Effector memory CD8-positive, alpha-beta T cell (primary cell): ENCODE measurements around the gene ANKRD24.
"Not testable (repeated sequence)": the region's sequence is repeated elsewhere in the genome, so short reads cannot be mapped to it uniquely, and the experiment has no call there.

Source experiments
- ATAC-seq: fragments of 150-1000 bp; cut with Tn5 transposase; replicated peaks from 2 replicates; pipeline ENCODE4 v1.10.0; 2021; ENCODE audit warnings: mild to moderate bottlenecking, moderate library complexity
- DNase-seq, 3 experiments: peaks; one replicate each; pipeline ENCODE4 v3.0.0; 2021
- H3K27ac Mint-ChIP-seq, 2 donors: one replicate each; pipeline ENCODE4 v1.8.0; 2022; ENCODE audit warnings: mild to moderate bottlenecking in 2 of 2, mixed read lengths in 2 of 2, moderate library complexity in 2 of 2
- H3K27me3 Mint-ChIP-seq, 2 donors: one replicate each; pipeline ENCODE4 v1.8.0; 2022; ENCODE audit warnings: mixed read lengths in 2 of 2
- H3K36me3 Mint-ChIP-seq: one replicate; pipeline ENCODE4 v1.8.0; 2022; ENCODE audit warnings: mild to moderate bottlenecking, moderate library complexity, mixed read lengths; ENCODE audit not compliant: insufficient read depth
- H3K4me1 Mint-ChIP-seq, 2 donors: one replicate each; pipeline ENCODE4 v1.8.0; 2022; ENCODE audit warnings: low read depth in 2 of 2, mixed read lengths in 2 of 2
- H3K4me3 Mint-ChIP-seq, 2 donors: one replicate each; pipeline ENCODE4 v1.8.0; 2022; ENCODE audit warnings: mild to moderate bottlenecking in 2 of 2, mixed read lengths in 2 of 2, moderate library complexity in 2 of 2
- H3K9me3 Mint-ChIP-seq, 2 donors: one replicate each; pipeline ENCODE4 v1.8.0; 2022; ENCODE audit warnings: mixed read lengths in 2 of 2

Gene ANKRD24

DNA sequence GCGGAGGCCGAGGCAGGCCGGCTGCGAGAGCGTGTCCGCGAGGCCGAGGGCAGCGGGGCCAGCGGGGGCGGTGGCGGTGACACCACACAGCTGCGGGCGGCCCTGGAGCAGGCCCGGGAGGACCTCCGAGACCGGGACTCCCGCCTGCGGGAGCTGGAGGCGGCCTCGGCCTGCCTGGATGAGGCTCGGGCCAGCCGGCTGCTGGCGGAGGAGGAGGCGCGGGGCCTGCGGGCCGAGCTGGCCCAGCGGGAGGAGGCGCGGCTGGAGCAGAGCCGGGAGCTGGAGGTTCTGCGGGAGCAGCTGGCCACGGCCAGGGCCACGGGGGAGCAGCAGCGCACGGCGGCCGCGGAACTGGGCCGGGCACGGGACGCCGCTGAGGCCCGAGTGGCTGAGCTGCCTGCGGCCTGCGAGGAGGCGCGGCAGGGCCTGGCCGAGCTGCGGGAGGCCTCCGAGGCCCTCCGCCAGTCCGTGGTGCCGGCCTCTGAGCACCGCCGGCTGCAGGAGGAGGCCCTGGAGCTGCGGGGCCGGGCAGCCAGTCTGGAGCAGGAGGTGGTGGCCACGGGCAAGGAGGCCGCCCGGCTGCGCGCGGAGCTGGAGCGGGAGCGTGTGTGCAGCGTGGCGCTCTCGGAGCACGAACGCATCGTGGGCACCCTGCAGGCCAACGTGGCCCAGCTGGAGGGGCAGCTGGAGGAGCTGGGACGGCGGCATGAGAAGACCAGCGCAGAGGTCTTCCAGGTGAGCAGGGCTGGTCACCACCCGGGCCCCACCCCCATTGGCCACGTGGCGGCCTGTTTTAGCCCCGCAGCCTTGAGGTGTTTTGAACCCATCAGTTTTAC is 35.2 kb downstream of the ANKRD24 start:
- H3K9me3 Mint-ChIP-seq = no peaks in the 10 kb centered on the region
- DNase-seq (no peak), ATAC-seq (no peak)
- no peaks in the 10 kb centered on the region for H3K36me3 Mint-ChIP-seq
- peaks cover 9 to 12% of the 10 kb centered on the region in 2 donors for H3K4me1 Mint-ChIP-seq
- peaks cover 0 to under 1% of the 10 kb centered on the region in 2 donors for H3K27me3 Mint-ChIP-seq
- no peak overlapping the region for H3K4me3 Mint-ChIP-seq
- H3K27ac Mint-ChIP-seq = no peak overlapping the region

DNA sequence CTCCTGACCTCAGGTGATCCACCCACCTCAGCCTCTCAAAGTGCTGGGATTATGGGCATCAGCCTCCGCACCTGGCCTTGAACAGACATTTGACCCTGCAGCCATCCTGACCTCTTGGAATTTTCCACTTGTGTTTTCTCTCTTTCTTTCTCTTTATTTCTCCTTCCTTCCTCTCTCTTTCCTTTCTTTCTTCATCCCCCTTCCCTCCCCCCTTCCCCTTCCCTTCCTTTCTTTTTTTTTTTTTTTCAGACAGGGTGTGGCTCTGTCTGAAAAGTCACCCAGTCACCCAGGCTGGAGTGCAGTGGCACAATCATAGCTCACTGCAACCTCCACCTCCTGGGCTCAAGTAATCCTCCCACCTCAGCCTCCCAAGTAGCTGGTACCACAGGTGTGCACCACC is 36.0 kb downstream of the ANKRD24 start:
- H3K4me1 Mint-ChIP-seq = peaks cover 9 to 12% of the 10 kb centered on the region in 2 donors
- not testable (repeated sequence) for H3K4me3 Mint-ChIP-seq, H3K36me3 Mint-ChIP-seq, ATAC-seq, H3K27me3 Mint-ChIP-seq, DNase-seq, H3K27ac Mint-ChIP-seq, H3K9me3 Mint-ChIP-seq

DNA sequence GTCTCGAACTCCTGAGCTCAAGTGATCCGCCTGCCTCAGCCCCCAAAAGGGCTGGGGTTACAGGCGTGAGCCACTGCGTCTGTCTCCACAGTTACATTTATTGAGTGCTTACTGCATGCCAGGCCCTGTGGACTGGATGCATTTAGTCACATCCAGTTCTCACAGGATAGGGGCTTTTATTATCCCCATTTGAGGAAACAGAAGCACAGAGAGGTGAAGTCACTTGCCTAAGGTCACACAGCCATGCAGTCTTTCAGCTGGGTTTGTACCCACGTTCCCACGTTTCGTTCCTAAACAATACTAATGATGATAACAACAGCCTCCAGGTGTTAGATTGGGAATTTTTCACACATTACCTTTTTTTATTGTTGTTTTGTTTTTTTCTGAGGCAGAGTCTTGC is 37.7 kb downstream of the ANKRD24 start:
- Mint-ChIP-seq H3K4me3 (no peak overlapping the region), H3K36me3 (no peaks in the 10 kb centered on the region), H3K27me3 (no peaks in the 10 kb centered on the region), H3K27ac (peak overlapping the region in 1 of 2 donors; percentile 35), H3K9me3 (no peaks in the 10 kb centered on the region), H3K4me1 (peaks cover 0 to under 1% of the 10 kb centered on the region in 2 donors)
- no peak for DNase-seq
- ATAC-seq = no peak

DNA sequence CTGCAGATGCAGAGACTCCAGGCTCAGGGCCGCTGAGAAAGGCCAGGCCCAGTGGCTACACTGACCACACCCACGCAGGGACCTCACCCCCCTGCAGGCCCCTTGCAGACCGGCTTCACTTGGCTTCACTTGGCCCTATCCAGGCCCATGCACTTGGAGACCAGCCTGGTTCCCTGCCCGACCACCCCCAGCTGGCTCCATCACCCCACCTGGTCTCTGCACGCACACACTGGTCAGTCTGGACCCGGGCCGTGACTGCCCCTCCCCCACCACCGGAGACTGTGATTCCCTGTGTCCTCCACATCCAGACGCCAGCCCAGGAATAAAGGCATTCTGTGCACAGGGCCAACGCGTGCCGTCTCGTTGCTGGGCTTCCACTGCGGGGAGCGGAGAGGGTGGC is 42.0 kb downstream of the ANKRD24 start:
- Mint-ChIP-seq H3K9me3 (no peaks in the 10 kb centered on the region), H3K4me3 (no peak overlapping the region)

DNA sequence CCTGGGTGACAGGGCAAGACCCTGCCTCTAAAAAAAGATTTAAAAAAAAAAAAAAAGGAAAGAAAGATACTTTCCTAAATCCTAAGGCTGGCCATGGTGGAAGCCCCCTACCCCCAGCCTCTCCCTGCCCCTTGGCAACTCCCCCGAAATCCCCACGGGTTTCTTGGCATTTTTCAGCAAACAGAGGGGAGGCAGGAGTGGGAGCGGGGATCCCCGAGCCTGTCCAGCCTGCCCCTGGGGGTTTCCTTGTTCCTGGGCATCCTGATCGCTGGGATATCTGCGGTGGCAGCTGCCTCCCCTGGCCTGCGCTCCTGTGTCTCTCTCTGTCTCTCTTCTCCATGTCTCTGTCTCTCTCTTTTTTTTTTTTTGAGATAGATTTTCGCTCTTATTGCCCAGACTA is 43.4 kb downstream of the ANKRD24 start:
- no peak for ATAC-seq
- H3K36me3 Mint-ChIP-seq = no peaks in the 10 kb centered on the region
- H3K4me3 Mint-ChIP-seq = no peak overlapping the region
- no peak overlapping the region for H3K27ac Mint-ChIP-seq
- H3K9me3 Mint-ChIP-seq = no peaks in the 10 kb centered on the region
- DNase-seq = no peak
- H3K27me3 Mint-ChIP-seq = peaks cover 0 to 7% of the 10 kb centered on the region in 2 donors
- H3K4me1 Mint-ChIP-seq = no peaks in the 10 kb centered on the region

More for the DNA sequence above, 42.0 kb downstream of the ANKRD24 start:
- ATAC-seq (no peak), DNase-seq (no peak)
- Mint-ChIP-seq H3K4me1 (no peaks in the 10 kb centered on the region), H3K27me3 (peaks cover 0 to 7% of the 10 kb centered on the region in 2 donors), H3K36me3 (no peaks in the 10 kb centered on the region), H3K27ac (no peak overlapping the region)

DNA sequence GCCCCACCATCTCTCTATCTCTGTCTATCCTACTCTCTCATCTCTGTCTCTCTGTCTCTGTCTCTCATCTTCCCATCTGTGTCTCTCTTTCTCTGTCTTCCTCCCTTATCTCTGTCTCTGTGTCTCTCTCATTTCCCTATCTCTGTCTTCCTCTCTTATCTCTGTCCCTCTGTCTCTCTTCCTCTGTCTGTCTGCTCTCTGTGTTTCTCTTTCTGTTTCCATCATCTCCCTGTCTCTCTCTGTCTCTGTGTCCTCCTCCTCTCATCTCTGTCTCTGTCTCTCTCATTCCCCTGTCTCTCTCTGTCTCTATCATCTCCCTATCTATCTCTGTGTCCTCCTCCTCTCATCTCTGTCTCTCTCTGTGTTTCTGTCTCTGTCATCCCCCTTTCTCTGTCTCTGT is 45.3 kb downstream of the ANKRD24 start:
- Mint-ChIP-seq H3K4me3 (no peak overlapping the region), H3K27me3 (peaks cover 0 to 7% of the 10 kb centered on the region in 2 donors), H3K27ac (no peak overlapping the region), H3K9me3 (no peaks in the 10 kb centered on the region), H3K4me1 (no peaks in the 10 kb centered on the region), H3K36me3 (no peaks in the 10 kb centered on the region)
- ATAC-seq (no peak), DNase-seq (no peak)

DNA sequence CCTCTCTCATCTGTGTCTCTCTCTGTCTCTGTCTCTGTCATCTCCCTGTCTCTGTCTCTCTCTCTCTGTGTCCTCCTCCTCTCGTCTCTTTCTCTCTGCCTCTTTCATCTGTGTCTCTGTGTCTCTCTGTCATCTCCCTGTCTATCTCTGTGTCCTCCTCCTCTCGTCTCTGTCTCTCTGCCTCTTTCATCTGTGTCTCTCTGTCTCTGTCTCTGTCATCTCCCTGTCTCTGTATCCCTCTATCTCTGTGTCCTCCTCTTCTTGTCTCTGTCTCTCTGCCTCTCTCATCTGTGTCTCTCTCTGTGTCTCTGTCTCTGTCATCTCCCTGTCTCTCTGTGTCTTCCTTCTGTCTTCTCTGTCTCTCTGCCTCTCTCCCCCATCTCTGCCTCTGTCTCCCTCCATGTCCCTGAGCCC is 46.3 kb downstream of the ANKRD24 start:
- ATAC-seq = no peak
- no peak for DNase-seq
- Mint-ChIP-seq H3K27ac (no peak overlapping the region), H3K4me1 (peaks cover 0 to 5% of the 10 kb centered on the region in 2 donors), H3K4me3 (no peak overlapping the region), H3K27me3 (peaks cover 9 to 16% of the 10 kb centered on the region in 2 donors), H3K9me3 (no peaks in the 10 kb centered on the region), H3K36me3 (peaks cover 3% of the 10 kb centered on the region)

DNA sequence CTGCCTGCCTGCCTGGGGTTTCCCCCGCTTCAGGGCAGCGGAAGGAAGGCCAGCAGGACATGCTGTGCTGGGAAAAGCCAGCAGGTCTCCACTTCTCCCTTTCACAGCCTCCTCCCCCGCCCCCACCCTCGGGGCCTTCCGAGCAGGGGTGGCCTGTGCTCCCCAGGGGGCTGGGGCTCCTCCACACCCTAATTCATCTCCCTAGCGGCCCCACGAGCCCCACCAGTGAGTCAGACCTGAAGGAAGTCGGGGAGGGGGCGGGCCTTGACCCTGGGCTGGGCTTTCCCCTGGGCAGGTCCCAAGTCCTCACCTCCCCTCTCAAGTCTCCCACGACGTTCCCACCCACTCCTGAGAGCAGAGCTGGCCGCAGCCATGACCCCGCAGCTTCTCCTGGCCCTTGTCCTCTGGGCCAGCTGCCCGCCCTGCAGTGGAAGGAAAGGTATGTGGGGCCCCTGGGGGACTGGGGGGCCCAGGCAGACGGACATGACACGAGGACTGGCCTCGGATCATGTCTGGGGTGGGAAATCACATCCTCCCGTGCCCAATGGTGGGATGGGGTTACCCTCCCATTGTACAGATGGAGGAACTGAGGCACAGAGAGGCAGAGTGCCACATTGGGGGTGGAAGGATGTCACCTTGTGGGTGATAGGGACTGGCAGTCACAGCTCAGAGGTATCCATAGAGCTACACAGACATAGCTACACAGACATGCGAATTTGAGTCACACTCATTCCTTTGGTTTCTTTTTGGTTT is 46.9 kb downstream of the ANKRD24 start, which contains the start of gene EBI3:
Gene EBI3, plus strand, starts transcription at position 345 of the 753 bp plus-strand sequence. Its CDS starts 28 bp downstream, at position 373.
- Mint-ChIP-seq H3K4me3 (no peak within 1 kb of the TSS), H3K27me3 (peaks cover 15 to 22% of the 10 kb centered on the region in 2 donors), H3K27ac (no peak within 1 kb of the TSS), H3K4me1 (peaks cover 0 to 5% of the 10 kb centered on the region in 2 donors), H3K36me3 (peaks cover 3% of the 10 kb centered on the region), H3K9me3 (no peaks in the 10 kb centered on the region)
- peak; percentile 27 for ATAC-seq
- no peak for DNase-seq

DNA sequence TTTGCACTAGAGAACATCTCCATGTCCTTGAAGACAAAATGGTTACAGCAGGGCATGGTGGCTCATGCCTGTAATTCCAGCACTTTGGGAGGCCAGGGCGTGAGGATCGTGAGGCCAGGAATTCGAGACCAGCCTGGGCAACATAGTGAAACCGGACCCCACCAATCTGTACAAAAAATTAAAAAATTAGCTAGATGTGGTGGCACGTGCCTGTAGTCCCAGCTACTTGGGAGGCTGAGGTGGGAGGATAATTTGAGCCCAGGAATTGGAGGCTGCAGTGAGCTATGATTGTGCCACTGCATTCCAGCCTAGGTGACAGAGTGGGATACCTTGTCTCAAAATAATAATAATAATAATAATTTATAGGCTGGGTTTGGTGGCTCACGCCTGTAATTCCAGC is 47.7 kb downstream of the ANKRD24 start:
- not testable (repeated sequence) for H3K36me3 Mint-ChIP-seq, H3K9me3 Mint-ChIP-seq, H3K4me3 Mint-ChIP-seq, DNase-seq, H3K27ac Mint-ChIP-seq, H3K4me1 Mint-ChIP-seq, ATAC-seq
- peaks cover 21 to 23% of the 10 kb centered on the region in 2 donors for H3K27me3 Mint-ChIP-seq

DNA sequence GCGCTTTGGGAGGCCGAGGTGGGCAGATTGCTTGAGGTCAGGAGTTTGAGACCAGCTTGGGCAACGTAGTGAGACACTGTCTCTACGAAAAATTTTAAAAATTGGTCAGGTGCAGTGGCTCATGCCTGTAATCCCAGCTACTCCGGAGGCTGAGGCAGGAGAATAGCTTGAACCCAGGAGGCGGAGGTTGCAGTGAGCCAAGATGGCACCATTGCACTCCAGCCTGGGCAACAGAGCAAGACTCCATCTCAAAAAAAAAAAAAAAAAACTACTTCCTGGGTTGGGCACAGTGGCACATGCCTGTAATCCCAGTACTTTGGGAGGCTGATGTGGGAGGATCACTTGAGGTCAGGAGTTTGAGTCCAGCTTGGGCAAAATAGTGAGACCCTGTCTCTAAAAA is 49.0 kb downstream of the ANKRD24 start:
- not testable (repeated sequence) for DNase-seq, H3K9me3 Mint-ChIP-seq, H3K36me3 Mint-ChIP-seq, H3K4me3 Mint-ChIP-seq, H3K4me1 Mint-ChIP-seq, H3K27ac Mint-ChIP-seq, ATAC-seq
- peaks cover 18 to 25% of the 10 kb centered on the region in 2 donors for H3K27me3 Mint-ChIP-seq

DNA sequence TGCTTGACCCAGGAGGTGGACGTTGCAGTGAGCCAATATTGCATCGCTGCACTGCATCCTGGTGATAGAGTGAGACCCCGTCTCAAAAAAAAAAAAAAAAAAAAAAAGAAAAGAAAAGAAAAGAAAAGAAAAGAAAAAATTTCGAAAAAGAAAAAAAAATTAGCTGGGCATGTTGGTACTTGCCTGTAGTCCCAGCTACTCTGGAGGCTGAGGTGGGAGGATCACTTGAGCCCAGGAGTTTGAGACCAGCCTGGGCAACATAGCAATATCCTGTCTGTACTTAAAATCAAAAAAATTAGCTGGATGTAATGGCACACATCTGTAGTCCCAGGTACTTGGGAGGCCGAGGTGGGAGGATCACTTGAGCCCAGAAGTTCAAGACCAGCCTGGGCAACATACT is 49.6 kb downstream of the ANKRD24 start:
- DNase-seq, H3K9me3 Mint-ChIP-seq, H3K4me3 Mint-ChIP-seq, ATAC-seq, H3K27ac Mint-ChIP-seq, H3K36me3 Mint-ChIP-seq, H3K4me1 Mint-ChIP-seq: not testable (repeated sequence)
- peaks cover 16 to 32% of the 10 kb centered on the region in 2 donors for H3K27me3 Mint-ChIP-seq

DNA sequence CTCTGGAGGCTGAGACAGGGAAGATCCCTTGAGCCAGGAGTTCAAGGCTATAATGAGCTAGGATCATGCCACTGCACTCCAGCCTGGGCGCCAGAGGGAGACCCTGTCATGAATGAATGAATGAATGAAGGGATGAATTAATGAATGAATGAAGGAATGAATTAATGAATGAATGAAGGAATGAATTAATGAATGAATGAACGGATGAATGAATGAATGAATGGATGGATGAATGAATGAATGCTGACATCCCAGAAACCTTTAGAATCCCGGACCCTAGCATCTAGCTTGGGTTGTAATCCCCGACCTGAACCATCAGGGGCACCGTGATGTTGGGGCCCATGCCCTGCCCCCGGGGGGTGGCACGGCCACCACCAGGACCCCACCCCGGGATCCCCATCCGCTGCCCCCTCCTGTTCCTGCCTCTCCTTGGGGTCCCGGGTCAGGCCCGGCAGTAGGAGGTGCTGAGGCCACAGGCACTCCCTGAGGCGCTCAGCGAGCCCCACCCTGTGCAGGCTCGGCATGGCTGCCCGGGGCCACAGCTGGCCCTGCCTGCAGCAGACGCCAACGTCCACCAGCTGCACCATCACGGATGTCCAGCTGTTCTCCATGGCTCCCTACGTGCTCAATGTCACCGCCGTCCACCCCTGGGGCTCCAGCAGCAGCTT is 50.3 kb downstream of the ANKRD24 start:
- Mint-ChIP-seq H3K9me3 (no peaks in the 10 kb centered on the region), H3K4me1 (peaks cover 0 to 5% of the 10 kb centered on the region in 2 donors), H3K36me3 (peaks cover 3% of the 10 kb centered on the region), H3K27me3 (peaks cover 16 to 32% of the 10 kb centered on the region in 2 donors), H3K27ac (no peak overlapping the region), H3K4me3 (no peak overlapping the region)
- DNase-seq = no peak
- ATAC-seq = no peak

DNA sequence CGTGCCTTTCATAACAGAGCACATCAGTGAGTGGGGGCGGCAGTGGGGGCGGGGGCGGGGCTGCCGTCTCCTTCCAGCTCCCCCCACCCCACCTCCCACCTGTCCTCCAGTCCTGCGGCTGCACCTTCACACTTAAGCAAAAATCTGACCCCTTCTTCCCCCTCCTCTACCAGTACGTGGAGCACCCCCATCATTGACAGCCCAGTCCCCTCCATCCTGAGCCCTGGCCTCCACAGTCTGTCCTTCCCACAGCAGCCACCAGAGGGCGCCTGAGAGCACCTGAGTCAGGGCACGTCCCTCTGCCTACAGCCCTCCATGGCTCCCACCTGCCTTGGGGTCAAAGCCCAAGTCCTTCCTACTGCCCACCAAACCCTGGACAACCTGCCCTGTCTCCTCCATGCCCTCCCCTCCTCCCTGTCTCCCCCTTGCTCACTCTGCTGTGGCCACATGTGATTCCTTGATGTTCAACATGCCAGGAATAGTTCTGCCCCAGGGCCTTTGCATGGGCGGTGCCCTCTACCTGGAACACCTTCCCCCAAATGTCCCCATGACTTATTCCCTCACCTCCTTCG is 50.9 kb downstream of the ANKRD24 start:
- Mint-ChIP-seq H3K27me3 (peaks cover 16 to 32% of the 10 kb centered on the region in 2 donors), H3K36me3 (peaks cover 3% of the 10 kb centered on the region), H3K27ac (no peak overlapping the region), H3K4me3 (no peak overlapping the region), H3K4me1 (peaks cover 0 to 5% of the 10 kb centered on the region in 2 donors), H3K9me3 (no peaks in the 10 kb centered on the region)
- ATAC-seq (peak; percentile 61), DNase-seq (peak; percentile 60 to 64 (median 64))
